ENCODE data around the gene TH. TPM values are rescaled to one million over a fixed set of nuclear protein-coding genes. Genes with fewer than 3 reads are reported as not detected.

The TH gene
- total and polyA plus RNA-seq, 2 of the 4 experiments (the other 2 are of a cell fraction), result 0.10 TPM; not detected in 1

DNA sequence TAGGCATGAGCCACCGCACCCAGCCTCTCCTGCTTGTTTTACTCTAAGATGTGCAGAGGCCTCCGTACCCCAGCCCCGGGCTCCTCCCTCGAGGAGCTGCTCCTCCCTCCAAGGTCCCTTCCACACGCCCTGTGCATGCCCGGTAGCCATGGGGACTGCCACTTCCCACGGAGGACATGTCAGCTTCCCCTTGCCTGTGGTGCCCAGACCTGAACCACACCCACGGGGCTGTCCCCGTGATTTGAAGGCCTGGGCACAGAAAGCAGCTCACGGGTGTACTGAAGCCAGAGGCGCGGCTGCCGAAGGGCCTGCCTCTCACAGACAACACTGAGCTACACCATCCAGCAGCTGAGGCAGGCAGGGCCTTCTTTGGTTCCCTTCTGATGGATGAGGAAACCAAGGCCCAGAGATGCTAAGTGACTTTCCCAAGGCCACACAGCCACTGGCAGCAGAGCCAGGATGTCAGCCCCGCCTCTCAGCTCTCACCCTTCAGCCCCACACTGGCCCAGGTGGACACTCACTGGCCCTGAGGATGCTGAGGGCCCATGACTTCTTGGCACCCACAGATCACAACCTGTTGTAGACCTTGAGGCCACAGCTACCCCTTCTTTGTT, 17.9 kb downstream of the TH start:
- Histone ChIP-seq H2BK5ac (ENCODE audit: low read depth, low read length, poor library complexity, severe bottlenecking) (no peak overlapping the region), H2AFZ (replicated peaks; ENCODE audit: low read length, poor library complexity) (no peak overlapping the region), H3K9ac (ENCODE audit: low read depth, low read length) (no peak overlapping the region), H2BK20ac (ENCODE audit: low read depth, low read length) (no peak overlapping the region), H3K79me1 (ENCODE audit: low read depth in 1 of 2, low read length in 2 of 2) (no peaks in the 10 kb centered on the region), H4K8ac (ENCODE audit: low read depth in 2 of 2, low read length in 2 of 2) (no peak overlapping the region), H2AK5ac (ENCODE audit: low read depth, low read length) (no peak overlapping the region), H3K9me1 (ENCODE audit: insufficient read depth, low read length) (no peaks in the 10 kb centered on the region), H3K4me1 (ENCODE audit: control insufficient read depth, insufficient read depth, low read length) (no peaks in the 10 kb centered on the region), H3K4me2 (ENCODE audit: low read depth, low read length) (no peak overlapping the region), H3K27ac (ENCODE audit: insufficient read depth, low read length) (no peak overlapping the region), H3K4me3 (ENCODE audit: insufficient read depth, low read depth, low read length) (no peak overlapping the region), H3K14ac (replicated peaks; ENCODE audit: low read depth, low read length) (no peak overlapping the region), H4K20me1 (ENCODE audit: insufficient read depth, low read length) (peaks cover 3% of the 10 kb centered on the region; the same call in 1 of the 2 replicates), H2AK9ac (replicated peaks; ENCODE audit: low read depth, low read length, poor library complexity) (no peak overlapping the region), H3K56ac (ENCODE audit: extremely low read depth, insufficient read depth, low read length) (no peak overlapping the region), H3K4ac (ENCODE audit: low read depth, low read length) (no peak overlapping the region), H4K5ac (ENCODE audit: low read depth, low read length) (no peak overlapping the region), H3K23ac (ENCODE audit: low read depth, low read length) (no peak overlapping the region), H3K36me3 (ENCODE audit: control insufficient read depth, insufficient read depth, low read length) (no peaks in the 10 kb centered on the region), H3K27me3 (ENCODE audit: control insufficient read depth, insufficient read depth, low read length) (peaks cover 22% of the 10 kb centered on the region), H4K91ac (ENCODE audit: insufficient read depth, low read depth, low read length) (no peak overlapping the region), H2BK15ac (ENCODE audit: low read depth, low read length) (no peak overlapping the region), H3K9me3 (ENCODE audit: control insufficient read depth, insufficient read depth, low read length) (no peaks in the 10 kb centered on the region), H2BK120ac (ENCODE audit: low read depth, low read length) (no peak overlapping the region), H3K18ac (ENCODE audit: low read depth, low read length) (no peak overlapping the region)
- TF ChIP-seq MXI1 (IDR thresholded peaks at IDR 0.05; ENCODE audit: borderline replicate concordance, low read depth, low read length), result no peak
- TF ChIP-seq, protein P1, sequence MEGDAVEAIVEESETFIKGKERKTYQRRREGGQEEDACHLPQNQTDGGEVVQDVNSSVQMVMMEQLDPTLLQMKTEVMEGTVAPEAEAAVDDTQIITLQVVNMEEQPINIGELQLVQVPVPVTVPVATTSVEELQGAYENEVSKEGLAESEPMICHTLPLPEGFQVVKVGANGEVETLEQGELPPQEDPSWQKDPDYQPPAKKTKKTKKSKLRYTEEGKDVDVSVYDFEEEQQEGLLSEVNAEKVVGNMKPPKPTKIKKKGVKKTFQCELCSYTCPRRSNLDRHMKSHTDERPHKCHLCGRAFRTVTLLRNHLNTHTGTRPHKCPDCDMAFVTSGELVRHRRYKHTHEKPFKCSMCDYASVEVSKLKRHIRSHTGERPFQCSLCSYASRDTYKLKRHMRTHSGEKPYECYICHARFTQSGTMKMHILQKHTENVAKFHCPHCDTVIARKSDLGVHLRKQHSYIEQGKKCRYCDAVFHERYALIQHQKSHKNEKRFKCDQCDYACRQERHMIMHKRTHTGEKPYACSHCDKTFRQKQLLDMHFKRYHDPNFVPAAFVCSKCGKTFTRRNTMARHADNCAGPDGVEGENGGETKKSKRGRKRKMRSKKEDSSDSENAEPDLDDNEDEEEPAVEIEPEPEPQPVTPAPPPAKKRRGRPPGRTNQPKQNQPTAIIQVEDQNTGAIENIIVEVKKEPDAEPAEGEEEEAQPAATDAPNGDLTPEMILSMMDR (conservative IDR thresholded peaks at IDR 0.05; ENCODE audit: low read depth, low read length), result no peak
- no peak for TF ChIP-seq CEBPB (IDR thresholded peaks at IDR 0.05; ENCODE audit: low read depth, low read length)
- no peak for TF ChIP-seq RAD21 (IDR thresholded peaks at IDR 0.05; ENCODE audit: low read length)
- POLR2A ChIA-PET (ENCODE audit: unreplicated experiment), result no interaction called here
- ATAC-seq (ENCODE audit: low read depth) (no peak), DNase-seq (no peak)
- CTCF ChIA-PET, result interaction anchor here (1.5 to 5.3 kb wide), 3 partner anchors 117 to 501 kb away, joined by 4 to 98 read pairs (median 5); no protein-coding TSS in a partner anchor
- WGBS, 2 experiments (ENCODE audit: extremely low coverage in 2 of 2, insufficient read length in 1 of 2), result 62% methylated on average over 9 of the region's 14 CpGs; no CpG with 5 or more reads in 1 of the 2 experiments
- in situ Hi-C loops (cut with MboI; ENCODE audit: low sequenced_read_pairs), result loop anchor here (5.0 kb wide), 2 partner anchors 271 to 456 kb away; partner anchors contain the start of gene KRTAP5-6
- intact Hi-C loops (cut with micrococcal nuclease), result no loop called here
- dilution Hi-C loops (cut with HindIII; ENCODE audit: low sequenced_read_pairs, unreplicated experiment), result no loop called here
- no TSS peak for BruUV-seq (replicated peaks)
